MG63 (cell line): ENCODE data around the gene MOSPD3. TPM values are rescaled to one million over a fixed set of nuclear protein-coding genes. Genes with fewer than 3 reads are reported as not detected.

Source experiments
- DNase-seq: peaks from one replicate; pipeline ENCODE4 v3.0.0-alpha.2; 2020
- H3K27me3 ChIP-seq: fragments of 250-450 bp; sonication (Bioruptor Pico); 2 replicates; pipeline ENCODE4 v1.5.1; 2020; ENCODE audit warnings: mild to moderate bottlenecking, moderate library complexity
- H3K36me3 ChIP-seq: fragments of 250-450 bp; sonication (Bioruptor Pico); 2 replicates; pipeline ENCODE4 v1.5.1; 2020; ENCODE audit warnings: mild to moderate bottlenecking, moderate library complexity
- H3K4me3 ChIP-seq: fragments of 250-450 bp; sonication (Bioruptor Pico); 2 replicates; pipeline ENCODE4 v1.5.1; 2020; ENCODE audit warnings: mild to moderate bottlenecking, moderate library complexity
- H3K9me3 ChIP-seq: fragments of 250-450 bp; sonication (Bioruptor Pico); 2 replicates; pipeline ENCODE4 v1.5.1; 2020; ENCODE audit warnings: mild to moderate bottlenecking, moderate library complexity
- total RNA-seq: library from RNA; depleted of rRNA; stranded (reverse); fragments of >200 nt; shearing (Covaris generic); gene quantifications from 2 replicates; pipeline ENCODE4 v1.2.3, GENCODE V29; 2014; ENCODE audit warnings: low replicate concordance

The MOSPD3 gene
- total RNA-seq, 1 experiment from 2014 or later: 5.9 TPM

DNA sequence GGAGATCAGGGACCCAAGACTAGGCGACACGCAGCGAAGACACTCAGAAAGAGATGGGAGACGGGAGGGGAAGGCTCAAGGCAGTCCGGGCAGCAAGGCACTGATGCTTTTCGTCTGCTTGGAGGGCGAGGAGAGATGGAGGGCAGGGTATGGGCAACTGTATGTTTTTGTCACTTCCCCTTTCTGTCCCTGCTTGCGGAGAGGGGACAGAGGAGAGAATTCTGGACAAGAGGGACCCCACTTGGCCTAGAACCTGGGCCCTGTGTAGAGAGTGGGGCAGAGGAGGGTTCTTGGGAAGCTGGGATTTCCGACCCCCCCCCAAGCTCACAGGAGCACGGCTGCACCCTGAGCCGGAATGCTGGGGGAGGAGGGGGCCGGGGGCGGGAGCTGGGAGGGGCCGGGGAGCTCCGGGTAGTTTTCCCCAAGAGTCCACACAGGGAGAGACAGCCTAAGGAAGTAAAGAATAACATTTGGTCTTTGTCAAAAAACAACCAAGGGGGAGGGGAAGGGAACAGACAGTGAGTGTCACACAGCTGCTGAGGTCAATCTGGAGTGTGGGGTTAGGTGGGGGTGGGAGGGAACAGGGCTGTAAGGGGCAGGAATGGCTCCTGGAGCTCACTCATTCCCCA, 28.2 kb upstream of the MOSPD3 start:
- DNase-seq: no peak
- no peaks in the 10 kb centered on the region for H3K36me3 ChIP-seq
- no peaks in the 10 kb centered on the region for H3K27me3 ChIP-seq
- H3K4me3 ChIP-seq: no peak overlapping the region
- no peaks in the 10 kb centered on the region for H3K9me3 ChIP-seq

DNA sequence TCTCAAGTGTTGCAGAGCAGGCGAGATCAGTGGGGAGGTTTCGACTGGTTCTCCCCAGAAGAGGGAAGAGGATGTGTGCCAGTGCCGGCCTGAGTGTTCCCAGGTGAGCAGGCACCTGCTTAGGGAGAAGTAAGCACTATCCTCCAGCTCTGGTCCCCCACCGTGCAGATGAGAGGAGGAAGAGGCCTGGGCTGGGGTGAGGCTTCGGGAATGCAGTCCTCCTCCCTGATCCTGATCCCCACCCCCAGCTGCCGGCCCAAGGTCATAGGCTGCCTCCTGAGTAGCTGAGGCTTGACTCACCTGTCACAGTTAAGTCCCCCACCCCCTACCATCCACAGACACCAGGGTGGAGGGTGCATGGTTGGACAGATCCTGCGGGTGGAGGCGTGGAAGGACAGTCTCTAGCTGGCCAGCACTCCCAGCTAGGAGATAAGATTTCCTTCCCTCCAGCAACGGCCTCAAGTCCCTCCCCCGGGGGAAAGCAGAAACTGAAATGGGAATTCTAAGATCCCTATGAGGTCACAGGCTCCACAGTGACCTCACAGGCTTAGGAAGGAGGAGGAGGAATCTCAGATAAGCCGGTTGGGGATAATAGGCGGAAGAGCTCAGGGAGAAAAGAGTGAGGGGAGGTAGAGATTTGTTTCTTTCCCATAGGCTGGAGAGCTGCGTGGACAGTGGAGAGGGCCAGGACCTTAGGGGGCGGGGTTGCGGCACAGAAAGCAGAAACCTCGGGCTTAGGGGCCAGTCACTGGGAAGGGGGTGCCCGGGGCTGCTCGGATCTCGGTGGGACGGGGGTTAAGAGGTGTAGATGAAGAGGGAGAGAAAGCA, 27.4 kb upstream of the MOSPD3 start:
- Histone ChIP-seq H3K9me3 (no peaks in the 10 kb centered on the region), H3K27me3 (no peaks in the 10 kb centered on the region), H3K4me3 (peak overlapping the region; percentile 88), H3K36me3 (no peaks in the 10 kb centered on the region)
- no peak for DNase-seq

DNA sequence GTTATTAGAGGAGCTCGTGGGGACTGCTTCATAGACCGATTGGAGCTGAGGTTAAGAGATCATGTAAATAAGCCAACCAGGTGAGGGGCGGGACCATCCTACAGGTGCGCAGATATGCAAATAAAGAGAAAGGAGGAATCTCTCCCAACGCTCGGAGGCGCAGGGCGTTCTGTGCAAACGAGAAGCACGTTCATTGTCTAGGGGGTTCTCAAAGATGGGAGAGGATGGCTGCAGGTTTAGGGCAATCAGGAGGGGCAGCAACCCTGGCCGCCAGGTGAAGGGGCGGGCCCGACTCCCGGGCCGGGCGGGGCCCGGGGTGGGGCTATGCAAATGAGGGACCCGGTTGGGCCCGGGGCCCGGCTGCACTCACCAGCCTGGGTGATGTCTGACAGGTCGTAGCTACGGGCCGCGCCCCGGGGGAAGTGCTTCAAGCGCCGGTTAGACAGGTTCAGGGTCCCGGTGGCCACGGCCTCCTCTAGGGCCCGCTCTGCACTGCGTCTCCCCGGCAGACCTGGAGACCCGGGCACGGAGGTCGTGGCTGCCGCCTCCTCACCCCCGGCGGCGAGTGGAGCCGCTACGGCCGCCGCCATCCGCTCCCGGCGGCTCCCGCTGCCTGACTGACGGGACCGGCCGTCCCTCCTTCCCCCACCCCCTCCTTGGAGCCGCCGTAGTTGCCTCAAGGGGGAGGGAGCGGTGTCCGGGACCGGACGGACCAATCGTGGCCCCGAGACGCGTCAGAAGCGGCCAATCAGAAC, 26.7 kb upstream of the MOSPD3 start, which contains the start of gene LRCH4:
TSS of gene LRCH4 (minus strand) at position 619 of the 755 bp plus-strand sequence. CDS start at position 590, 29 bp downstream.
- H3K4me3 ChIP-seq: peak within 1 kb of the TSS; percentile 88
- DNase-seq: peak; percentile 15
- H3K27me3 ChIP-seq: no peaks in the 10 kb centered on the region
- no peaks in the 10 kb centered on the region for H3K36me3 ChIP-seq
- H3K9me3 ChIP-seq: no peaks in the 10 kb centered on the region

DNA sequence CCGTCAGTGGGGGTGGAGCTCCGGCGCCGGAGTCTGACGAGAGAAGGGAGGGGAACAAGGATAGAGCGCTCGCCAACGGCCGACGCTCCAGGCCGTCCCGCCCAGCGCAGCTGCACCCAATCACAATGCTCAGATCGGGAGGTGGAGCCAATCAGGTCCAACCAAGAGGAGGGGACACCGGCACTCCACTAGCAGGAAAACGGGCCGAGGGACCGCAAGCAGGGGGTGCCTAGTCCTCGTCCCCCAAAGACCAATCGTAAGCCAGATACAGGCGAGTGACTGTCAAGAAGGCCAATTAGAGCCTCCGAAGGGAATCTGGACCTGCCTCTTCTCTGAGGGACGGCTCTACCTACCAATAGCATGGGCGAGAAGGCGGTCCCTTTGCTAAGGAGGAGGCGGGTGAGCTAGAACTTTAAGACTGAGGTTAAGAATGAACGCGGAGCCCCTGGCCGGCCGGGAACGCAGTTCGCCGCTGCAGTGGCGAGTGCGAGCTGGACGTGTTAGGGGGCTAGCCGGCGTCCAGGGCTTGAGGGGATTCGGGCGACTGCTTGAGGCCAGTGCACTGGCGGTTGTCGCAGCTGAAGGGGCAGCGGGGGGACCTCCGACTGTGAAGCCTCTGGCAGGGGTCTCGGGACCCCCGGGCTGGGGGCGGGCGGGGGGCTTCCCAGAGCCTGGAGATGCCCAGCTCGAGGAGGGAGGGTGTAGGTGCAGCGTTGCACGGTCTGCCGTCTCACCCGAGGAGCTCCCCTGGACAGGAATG, 25.9 kb upstream of the MOSPD3 start, which contains the start of gene FBXO24:
TSS of gene FBXO24 (plus strand) at position 63 of the 760 bp plus-strand sequence. CDS start at position 361, 298 bp downstream.
- peak; percentile 97 for DNase-seq
- Histone ChIP-seq H3K4me3 (peak within 1 kb of the TSS; percentile 88), H3K27me3 (no peaks in the 10 kb centered on the region), H3K9me3 (no peaks in the 10 kb centered on the region), H3K36me3 (no peaks in the 10 kb centered on the region)

DNA sequence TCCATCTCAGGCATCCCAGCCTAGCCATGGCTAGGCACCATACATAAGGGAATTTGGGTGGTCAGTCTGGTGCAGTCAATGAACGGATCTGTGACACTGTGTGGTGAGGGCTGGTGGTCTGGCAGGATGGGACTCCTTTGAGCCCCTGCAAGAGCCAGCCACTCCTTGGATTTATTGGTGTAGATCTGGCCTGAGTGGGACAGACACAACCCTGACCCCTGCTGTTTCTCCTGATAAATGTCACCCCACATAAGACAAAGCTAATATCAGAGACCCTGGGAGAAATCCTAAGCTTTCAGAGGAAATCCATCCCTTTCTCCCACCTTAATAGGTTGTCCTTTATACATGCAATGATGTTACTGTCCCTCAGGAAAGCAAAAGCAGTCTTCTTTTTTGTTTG, 23.9 kb upstream of the MOSPD3 start:
- H3K36me3 ChIP-seq: no peaks in the 10 kb centered on the region
- H3K27me3 ChIP-seq: no peaks in the 10 kb centered on the region
- no peaks in the 10 kb centered on the region for H3K9me3 ChIP-seq
- H3K4me3 ChIP-seq: no peak overlapping the region
- DNase-seq: no peak

DNA sequence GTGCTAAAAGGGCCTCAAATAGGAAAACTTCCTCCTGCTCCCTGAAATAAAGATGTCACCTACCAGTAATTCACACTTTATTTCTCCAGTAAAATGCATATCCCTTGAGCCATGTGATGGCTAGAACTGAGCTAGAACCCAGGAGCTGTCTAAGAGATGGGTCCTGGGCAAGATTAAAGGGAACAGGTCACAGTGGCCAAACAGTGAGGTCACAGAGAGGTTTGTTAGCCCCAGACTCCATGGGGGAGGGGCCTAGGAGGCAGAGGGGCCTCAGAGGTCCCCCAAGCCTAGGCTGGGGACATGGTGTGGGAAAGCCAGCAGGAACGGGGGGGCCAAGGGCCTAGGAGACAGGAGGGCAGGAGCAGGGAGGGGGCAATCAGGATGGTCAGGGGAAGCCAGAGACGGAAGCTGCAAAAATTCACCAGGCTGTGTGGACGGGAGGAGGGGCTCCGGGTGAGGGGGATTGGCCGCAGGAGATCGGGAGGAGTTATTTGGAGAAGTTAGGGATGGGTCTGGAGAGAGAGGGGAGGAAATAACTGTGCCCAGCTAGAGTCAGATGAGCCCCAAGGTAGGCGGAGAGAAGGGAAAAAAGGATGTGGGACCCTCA, 22.9 kb upstream of the MOSPD3 start:
- Histone ChIP-seq H3K4me3 (no peak overlapping the region), H3K36me3 (no peaks in the 10 kb centered on the region), H3K27me3 (no peaks in the 10 kb centered on the region), H3K9me3 (no peaks in the 10 kb centered on the region)
- DNase-seq: no peak

DNA sequence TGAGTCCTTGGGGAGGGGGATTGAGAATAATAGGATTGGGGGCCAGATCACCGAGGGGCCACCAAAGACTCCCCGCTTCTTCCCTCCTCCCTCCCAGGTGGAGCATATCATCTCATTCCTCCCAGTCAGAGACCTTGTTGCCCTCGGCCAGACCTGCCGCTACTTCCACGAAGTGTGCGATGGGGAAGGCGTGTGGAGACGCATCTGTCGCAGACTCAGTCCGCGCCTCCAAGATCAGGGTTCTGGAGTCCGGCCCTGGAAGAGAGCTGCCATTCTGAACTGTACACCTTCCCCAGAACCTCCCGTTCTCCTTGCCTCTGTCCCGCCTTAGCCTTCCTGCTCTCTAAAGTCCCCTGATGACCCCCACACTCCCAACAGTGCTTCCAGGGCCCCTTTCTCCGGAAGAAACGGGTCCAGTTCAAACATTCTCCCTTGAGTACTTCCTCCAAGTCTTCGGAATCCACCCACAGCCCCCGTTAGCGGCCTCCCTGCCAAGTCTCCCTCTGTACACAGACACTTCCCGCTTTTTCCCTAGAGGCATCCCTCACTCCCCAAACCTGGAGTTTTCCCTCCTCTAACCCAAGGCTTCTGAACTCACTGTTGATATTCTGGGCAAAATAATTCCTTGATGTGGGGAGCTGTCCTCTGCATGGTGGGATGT, 22.1 kb upstream of the MOSPD3 start:
- Histone ChIP-seq H3K27me3 (no peaks in the 10 kb centered on the region), H3K9me3 (no peaks in the 10 kb centered on the region), H3K4me3 (no peak overlapping the region), H3K36me3 (no peaks in the 10 kb centered on the region)
- DNase-seq: no peak

DNA sequence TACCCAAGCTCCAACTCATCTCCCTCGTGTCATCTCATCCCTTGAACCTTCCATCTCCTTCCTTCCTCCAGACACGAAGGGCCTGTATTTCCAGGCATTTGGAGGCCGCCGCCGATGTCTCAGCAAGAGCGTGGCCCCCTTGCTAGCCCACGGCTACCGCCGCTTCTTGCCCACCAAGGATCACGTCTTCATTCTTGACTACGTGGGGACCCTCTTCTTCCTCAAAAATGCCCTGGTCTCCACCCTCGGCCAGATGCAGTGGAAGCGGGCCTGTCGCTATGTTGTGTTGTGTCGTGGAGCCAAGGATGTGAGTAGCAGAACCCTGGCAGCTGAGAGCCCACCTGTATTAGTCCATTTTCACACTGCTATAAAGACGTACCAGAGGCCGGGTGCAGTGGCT, 20.7 kb upstream of the MOSPD3 start:
- Histone ChIP-seq H3K27me3 (no peaks in the 10 kb centered on the region), H3K36me3 (no peaks in the 10 kb centered on the region), H3K9me3 (no peaks in the 10 kb centered on the region), H3K4me3 (no peak overlapping the region)
- DNase-seq: no peak

DNA sequence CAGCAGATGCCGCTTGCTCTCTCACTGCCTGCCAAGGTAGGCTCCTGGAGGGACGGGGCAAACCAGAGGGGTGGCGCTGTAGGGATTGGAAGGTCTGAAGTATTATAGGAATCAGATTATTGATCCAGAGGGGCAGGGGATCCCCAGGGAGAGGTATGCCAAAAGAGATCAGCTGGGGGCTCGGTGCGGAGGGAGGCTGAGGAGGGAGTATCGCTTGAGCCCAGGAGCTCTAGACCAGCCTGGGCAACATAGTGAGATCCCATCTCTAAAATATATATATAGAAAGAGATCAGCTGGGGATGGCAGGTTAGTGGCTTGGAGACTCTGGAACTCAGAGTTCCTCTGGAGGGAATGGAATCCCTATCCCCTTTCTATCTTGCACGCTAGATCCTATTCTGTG, 17.2 kb upstream of the MOSPD3 start:
- no peak for DNase-seq
- Histone ChIP-seq H3K4me3 (no peak overlapping the region), H3K9me3 (no peaks in the 10 kb centered on the region), H3K36me3 (no peaks in the 10 kb centered on the region), H3K27me3 (no peaks in the 10 kb centered on the region)

DNA sequence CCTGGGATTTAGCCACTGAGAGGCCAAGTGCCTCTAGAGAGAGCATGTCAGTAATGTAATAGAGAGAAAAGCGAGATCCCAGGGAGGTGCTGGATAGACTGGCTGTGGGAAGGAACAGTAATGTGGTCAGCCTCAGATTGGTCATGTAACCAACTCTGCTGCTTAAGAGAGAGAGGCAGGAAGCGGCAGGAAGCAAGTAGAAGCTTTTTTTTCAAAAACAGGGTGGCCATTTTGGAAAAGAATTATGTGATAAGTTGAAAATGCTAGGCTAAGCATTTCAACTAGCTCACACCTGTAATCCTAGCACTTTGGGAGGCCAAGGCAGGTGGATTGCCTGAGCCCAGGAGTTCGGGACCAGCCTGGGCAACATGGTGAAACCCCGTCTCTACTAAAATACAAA, 13.9 kb upstream of the MOSPD3 start:
- H3K36me3 ChIP-seq: no peaks in the 10 kb centered on the region
- no peaks in the 10 kb centered on the region for H3K9me3 ChIP-seq
- no peak overlapping the region for H3K4me3 ChIP-seq
- DNase-seq: no peak
- H3K27me3 ChIP-seq: no peaks in the 10 kb centered on the region

DNA sequence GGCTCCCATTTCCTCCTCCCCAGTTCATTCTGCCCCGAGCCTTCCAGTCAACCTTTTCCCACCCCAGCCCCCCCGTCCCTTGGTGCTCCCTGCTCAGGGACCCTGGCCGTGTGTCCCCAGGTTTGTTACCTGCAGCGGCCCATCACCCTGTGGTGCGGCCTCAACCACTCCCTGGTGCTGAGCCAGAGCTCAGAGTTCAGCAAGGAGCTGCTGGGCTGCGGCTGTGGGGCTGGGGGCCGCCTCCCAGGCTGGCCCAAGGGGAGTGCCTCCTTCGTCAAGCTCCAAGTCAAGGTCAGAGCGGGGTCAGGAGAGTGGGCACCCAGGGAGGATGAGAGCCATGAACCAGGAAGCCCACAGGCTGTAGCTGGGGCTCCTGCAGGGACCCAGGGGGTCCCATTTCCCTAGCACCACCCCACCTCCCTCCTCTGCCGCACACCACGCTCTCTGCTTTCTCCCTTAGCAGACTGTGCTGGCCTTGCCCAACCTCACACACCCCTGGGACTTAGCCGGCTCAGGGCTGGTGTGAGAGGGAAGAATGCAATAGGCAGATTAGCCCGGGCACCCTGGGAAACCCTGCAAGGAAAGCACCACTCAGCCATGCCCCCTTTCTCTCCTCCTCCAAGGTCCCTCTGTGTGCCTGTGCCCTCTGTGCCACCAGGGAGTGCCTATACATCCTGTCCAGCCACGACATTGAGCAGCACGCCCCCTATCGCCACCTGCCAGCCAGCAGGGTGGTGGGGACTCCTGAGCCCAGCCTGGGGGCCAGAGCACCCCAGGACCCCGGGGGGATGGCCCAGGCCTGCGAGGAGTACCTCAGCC, 12.2 kb upstream of the MOSPD3 start:
- Histone ChIP-seq H3K27me3 (no peaks in the 10 kb centered on the region), H3K36me3 (no peaks in the 10 kb centered on the region; the same call in 1 of the 2 replicates), H3K9me3 (no peaks in the 10 kb centered on the region), H3K4me3 (no peak overlapping the region)
- DNase-seq: no peak

DNA sequence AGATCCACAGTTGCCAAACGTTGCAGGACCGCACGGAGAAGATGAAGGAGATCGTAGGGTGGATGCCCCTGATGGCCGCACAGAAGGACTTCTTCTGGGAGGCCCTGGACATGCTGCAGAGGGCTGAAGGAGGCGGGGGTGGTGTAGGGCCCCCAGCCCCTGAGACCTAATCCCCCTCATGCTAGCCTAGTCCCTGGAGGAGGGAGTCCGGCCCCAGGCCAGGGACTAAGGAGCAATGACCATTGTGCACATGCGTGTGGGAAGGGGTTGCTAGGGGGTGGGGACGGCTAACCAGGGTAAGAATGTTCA, 11.7 kb upstream of the MOSPD3 start:
- H3K4me3 ChIP-seq: no peak overlapping the region
- no peak for DNase-seq
- no peaks in the 10 kb centered on the region; the same call in 1 of the 2 replicates for H3K36me3 ChIP-seq
- no peaks in the 10 kb centered on the region for H3K9me3 ChIP-seq
- H3K27me3 ChIP-seq: no peaks in the 10 kb centered on the region

DNA sequence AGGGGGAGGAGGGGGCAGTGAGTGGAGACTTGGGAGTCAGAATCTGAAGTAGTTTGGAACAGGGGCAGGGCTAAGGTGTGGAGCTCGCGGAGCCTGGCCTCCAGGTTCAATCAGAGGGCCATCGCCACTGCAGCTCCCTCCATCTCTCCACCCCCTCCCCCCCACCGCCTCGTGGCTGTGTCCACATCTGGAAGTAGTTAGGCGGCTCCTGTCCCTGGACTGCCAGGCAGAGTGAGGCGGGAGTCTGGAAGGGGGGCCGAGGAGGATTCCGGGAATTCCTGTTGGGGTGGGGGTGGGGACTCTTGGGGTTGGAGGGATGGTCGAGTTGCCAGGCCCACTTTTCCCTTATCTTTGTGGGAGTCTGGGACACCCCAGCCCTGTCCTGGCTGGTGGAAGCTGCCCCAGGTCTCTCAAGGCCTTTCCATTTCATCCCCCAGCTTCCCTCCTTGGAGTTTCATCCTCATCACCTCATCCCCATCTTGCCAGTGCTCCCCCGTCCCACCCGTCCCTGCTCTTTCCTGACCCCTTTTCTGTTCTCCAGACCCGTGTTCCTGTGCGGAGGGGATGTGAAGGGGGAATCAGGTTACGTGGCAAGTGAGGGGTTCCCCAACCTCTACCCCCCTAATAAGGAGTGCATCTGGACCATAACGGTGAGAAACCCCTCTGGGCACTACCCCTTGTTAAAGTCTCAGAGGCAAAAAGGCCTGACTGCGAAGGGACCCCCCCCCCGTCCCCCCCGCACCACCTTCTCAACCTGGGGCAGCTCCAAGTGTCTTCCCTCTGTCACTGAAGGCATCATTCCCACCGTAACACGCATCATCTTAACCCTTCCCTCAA, 9.2 kb upstream of the MOSPD3 start:
- Histone ChIP-seq H3K9me3 (no peaks in the 10 kb centered on the region), H3K27me3 (no peaks in the 10 kb centered on the region), H3K36me3 (peaks cover 9% of the 10 kb centered on the region), H3K4me3 (peak overlapping the region; percentile 61)
- peak; percentile 80 for DNase-seq

DNA sequence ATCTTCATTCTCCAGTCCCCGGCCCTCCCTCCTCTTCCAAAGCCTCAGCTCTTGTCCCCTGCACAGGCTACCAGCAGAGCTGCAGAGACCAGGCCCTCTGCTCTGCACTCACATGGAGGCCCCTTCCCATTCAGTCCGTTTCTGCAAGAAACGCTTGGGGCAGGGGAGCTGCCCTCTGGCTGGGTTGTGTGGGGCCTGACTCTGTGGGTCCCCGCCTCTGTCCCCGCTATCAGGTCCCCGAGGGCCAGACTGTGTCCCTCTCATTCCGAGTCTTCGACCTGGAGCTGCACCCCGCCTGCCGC, 8.7 kb upstream of the MOSPD3 start:
- peak overlapping the region; percentile 61 for H3K4me3 ChIP-seq
- H3K27me3 ChIP-seq: no peaks in the 10 kb centered on the region
- DNase-seq: no peak
- H3K9me3 ChIP-seq: no peaks in the 10 kb centered on the region
- peaks cover 9% of the 10 kb centered on the region for H3K36me3 ChIP-seq
